SK-N-SH treated with all-trans-retinoic acid at 6 μM for 48 hours (cell line): Measurements from ENCODE around the gene RRAS.

ENCODE experiments used
- ARNTL ChIP-seq: fragments of 450-650 bp; formaldehyde crosslinking; IDR thresholded peaks from 2 replicates; pipeline ENCODE4 v1.5.0; 2020; ENCODE audit warnings: low read depth, mild to moderate bottlenecking, moderate library complexity, borderline replicate concordance
- BACH2 ChIP-seq: fragments of 250-450 bp; sonication (Bioruptor Pico); IDR thresholded peaks from 2 replicates; pipeline ENCODE4 v1.9.0; 2021; ENCODE audit warnings: mild to moderate bottlenecking, borderline replicate concordance
- CSDC2 ChIP-seq: fragments of 250-450 bp; sonication (Bioruptor Pico); IDR thresholded peaks from 2 replicates; pipeline ENCODE4 v1.5.0; 2020; ENCODE audit warnings: mild to moderate bottlenecking, moderate library complexity
- ESRRG ChIP-seq: fragments of 250-450 bp; sonication (Bioruptor Pico); IDR thresholded peaks from 2 replicates; pipeline ENCODE4 v1.6.1; 2021; ENCODE audit warnings: mild to moderate bottlenecking
- ISL1 ChIP-seq: fragments of 250-450 bp; sonication (Bioruptor Pico); IDR thresholded peaks from 2 replicates; pipeline ENCODE4 v2.1.2; 2022; ENCODE audit warnings: mild to moderate bottlenecking, moderate library complexity
- PATZ1 ChIP-seq: fragments of 250-450 bp; sonication (Bioruptor Pico); IDR thresholded peaks from 2 replicates; pipeline ENCODE4 v1.8.0; 2020; ENCODE audit warnings: mild to moderate bottlenecking, moderate library complexity, borderline replicate concordance
- PPARA ChIP-seq: fragments of 250-450 bp; sonication (Bioruptor Pico); IDR thresholded peaks from 2 replicates; pipeline ENCODE4 v1.5.0; 2020; ENCODE audit warnings: mild to moderate bottlenecking, borderline replicate concordance
- RARB ChIP-seq: fragments of 250-450 bp; sonication (Bioruptor Pico); IDR thresholded peaks from 2 replicates; pipeline ENCODE4 v1.8.0; 2021; ENCODE audit warnings: mild to moderate bottlenecking, moderate library complexity
- ZFP3 ChIP-seq: fragments of 250-450 bp; sonication (Bioruptor Pico); IDR thresholded peaks from 2 replicates; pipeline ENCODE4 v1.5.0; 2020; ENCODE audit warnings: mild to moderate bottlenecking, moderate library complexity
- ZFP30 ChIP-seq: fragments of 450-650 bp; formaldehyde crosslinking; IDR thresholded peaks from 2 replicates; pipeline ENCODE4 v1.5.0; 2022; ENCODE audit warnings: mild to moderate bottlenecking, moderate library complexity
- TF ChIP-seq, protein P1 (sequence below): fragments of 250-450 bp; sonication (Bioruptor Pico); IDR thresholded peaks from 2 replicates; pipeline ENCODE4 v1.5.1; 2020; ENCODE audit warnings: low read depth, mild to moderate bottlenecking, moderate library complexity

GRCh38 chr19:49591731-49592485 lies 48.0 kb downstream of the RRAS start:
- TF ChIP-seq ZFP3 (CRISPR knock-in tag), result no peak
- TF ChIP-seq PPARA (CRISPR knock-in tag), result no peak
- no peak for TF ChIP-seq BACH2 (CRISPR knock-in tag)
- TF ChIP-seq PATZ1 (CRISPR knock-in tag), result peak; percentile 80; the same call in 1 of the 2 replicates
- TF ChIP-seq ARNTL (CRISPR knock-in tag), result no peak
- no peak for TF ChIP-seq ESRRG (CRISPR knock-in tag)
- TF ChIP-seq, protein P1, sequence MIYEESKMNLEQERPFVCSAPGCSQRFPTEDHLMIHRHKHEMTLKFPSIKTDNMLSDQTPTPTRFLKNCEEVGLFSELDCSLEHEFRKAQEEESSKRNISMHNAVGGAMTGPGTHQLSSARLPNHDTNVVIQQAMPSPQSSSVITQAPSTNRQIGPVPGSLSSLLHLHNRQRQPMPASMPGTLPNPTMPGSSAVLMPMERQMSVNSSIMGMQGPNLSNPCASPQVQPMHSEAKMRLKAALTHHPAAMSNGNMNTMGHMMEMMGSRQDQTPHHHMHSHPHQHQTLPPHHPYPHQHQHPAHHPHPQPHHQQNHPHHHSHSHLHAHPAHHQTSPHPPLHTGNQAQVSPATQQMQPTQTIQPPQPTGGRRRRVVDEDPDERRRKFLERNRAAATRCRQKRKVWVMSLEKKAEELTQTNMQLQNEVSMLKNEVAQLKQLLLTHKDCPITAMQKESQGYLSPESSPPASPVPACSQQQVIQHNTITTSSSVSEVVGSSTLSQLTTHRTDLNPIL (CRISPR knock-in tag), result no peak
- no peak for TF ChIP-seq ISL1 (CRISPR knock-in tag)
- TF ChIP-seq ZFP30 (CRISPR knock-in tag), result no peak
- TF ChIP-seq CSDC2 (CRISPR knock-in tag), result no peak
- no peak for TF ChIP-seq RARB
